ENCODE results near the gene MAD2L1BP.
A peak's percentile ranks its signal among the peaks of the same experiment; 100 is the strongest.

The MAD2L1BP gene

DNA sequence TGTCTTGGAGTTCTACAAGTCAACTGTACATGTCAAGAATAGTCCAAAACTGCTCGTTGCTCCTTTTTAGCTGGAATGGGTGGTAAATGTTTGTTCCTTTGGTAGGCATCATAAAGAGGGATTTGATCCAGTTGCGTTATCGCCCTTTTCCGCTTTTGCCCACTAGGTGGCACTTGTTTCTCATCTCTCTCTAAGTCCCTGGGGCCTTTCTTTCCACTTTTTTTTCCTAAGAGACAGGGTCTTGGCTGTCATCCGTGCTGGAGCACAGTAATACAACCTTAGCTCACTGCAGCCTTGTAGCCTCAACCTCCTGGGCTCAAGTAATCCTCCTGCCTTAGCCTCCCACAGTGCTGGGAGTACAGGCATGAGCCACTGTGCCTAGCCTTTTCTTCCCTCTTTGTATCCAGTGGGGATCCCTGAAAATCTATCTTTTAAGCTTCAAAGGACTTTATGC is 27.3 kb upstream of the MAD2L1BP start:
- peak; percentile 83 for DNase-seq (ENCODE audit: low read depth)
- TF ChIP-seq CTCF (conservative IDR thresholded peaks at IDR 0.05; ENCODE audit: low read length), result peak; percentile 94
- no peak overlapping the region for H3K4me3 ChIP-seq (ENCODE audit: low read length)

GRCh38 chr6:43608807-43609206 is 26.8 kb upstream of the MAD2L1BP start:
- no peak for DNase-seq (ENCODE audit: low read depth)
- no peak for TF ChIP-seq CTCF (conservative IDR thresholded peaks at IDR 0.05; ENCODE audit: low read length)
- H3K4me3 ChIP-seq (ENCODE audit: low read length), result no peak overlapping the region

DNA sequence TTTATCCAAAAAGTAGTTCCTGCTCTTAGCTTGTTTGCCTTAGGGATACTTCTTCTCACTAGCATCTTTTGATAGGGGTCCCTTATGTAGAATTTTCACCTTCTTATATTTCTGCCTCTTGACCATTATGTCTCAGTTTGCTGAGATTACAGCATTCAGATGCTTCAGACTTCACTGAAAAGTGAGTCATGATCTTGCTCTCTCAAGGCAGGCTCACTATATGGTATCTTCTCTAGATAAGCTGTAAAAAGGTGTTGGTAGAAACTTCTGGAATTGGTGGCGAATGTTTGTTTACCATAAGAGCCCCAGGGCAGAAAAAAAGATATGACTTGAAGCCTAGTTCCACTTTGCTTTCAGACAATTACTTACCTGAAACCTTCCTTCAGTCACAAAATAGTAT is 26.2 kb upstream of the MAD2L1BP start:
- TF ChIP-seq CTCF (conservative IDR thresholded peaks at IDR 0.05; ENCODE audit: low read length), result no peak
- no peak for DNase-seq (ENCODE audit: low read depth)
- no peak overlapping the region for H3K4me3 ChIP-seq (ENCODE audit: low read length)

DNA sequence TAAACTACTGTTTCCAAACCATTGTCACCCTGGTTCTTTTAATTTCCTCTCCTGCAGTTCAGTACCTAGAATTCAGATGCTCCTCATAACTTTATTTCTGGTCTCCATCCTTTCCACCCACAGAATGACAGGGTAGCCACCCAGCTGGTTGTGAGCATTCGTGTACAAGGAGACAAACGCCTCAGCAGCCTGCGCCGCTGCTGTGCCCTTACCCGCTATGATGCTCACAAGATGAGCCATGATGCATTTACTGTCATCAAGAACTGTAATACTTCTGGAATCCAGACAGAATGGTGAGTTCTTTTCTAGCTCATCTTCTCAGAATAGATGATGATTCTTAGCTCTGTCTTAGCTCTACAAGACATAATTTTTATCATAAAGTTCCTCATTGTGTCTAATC is 25.2 kb upstream of the MAD2L1BP start:
- no peak for DNase-seq (ENCODE audit: low read depth)
- TF ChIP-seq CTCF (conservative IDR thresholded peaks at IDR 0.05; ENCODE audit: low read length), result no peak
- no peak overlapping the region for H3K4me3 ChIP-seq (ENCODE audit: low read length)

DNA sequence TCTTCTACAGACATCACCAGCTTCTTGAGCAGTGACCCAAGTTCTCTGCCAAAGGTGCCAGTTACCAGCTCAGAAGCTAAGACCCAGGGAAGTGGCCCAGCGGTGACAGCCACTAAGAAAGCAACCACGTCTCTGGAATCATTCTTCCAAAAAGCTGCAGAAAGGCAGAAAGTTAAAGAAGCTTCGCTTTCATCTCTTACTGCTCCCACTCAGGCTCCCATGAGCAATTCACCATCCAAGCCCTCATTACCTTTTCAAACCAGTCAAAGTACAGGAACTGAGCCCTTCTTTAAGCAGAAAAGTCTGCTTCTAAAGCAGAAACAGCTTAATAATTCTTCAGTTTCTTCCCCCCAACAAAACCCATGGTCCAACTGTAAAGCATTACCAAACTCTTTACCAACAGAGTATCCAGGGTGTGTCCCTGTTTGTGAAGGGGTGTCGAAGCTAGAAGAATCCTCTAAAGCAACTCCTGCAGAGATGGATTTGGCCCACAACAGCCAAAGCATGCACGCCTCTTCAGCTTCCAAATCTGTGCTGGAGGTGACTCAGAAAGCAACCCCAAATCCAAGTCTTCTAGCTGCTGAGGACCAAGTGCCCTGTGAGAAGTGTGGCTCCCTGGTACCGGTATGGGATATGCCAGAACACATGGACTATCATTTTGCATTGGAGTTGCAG is 21.8 kb upstream of the MAD2L1BP start:
- no peak for TF ChIP-seq CTCF (conservative IDR thresholded peaks at IDR 0.05; ENCODE audit: low read length)
- no peak for DNase-seq (ENCODE audit: low read depth)
- no peak overlapping the region for H3K4me3 ChIP-seq (ENCODE audit: low read length)

DNA sequence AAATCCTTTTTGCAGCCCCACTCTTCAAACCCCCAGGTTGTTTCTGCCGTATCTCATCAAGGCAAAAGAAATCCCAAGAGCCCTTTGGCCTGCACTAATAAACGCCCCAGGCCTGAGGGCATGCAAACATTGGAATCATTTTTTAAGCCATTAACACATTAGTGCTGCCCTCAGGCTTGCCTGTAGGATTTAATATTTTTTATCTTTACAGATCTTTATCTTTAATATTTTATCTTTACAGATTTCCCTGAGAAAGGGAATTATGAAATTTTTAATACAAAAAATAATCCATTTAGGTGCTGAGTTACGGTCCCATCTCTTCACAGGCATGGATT is 21.3 kb upstream of the MAD2L1BP start:
- DNase-seq (ENCODE audit: low read depth), result no peak

More for the DNA sequence above, 21.3 kb upstream of the MAD2L1BP start:
- TF ChIP-seq CTCF (conservative IDR thresholded peaks at IDR 0.05; ENCODE audit: low read length), result no peak
- no peak overlapping the region for H3K4me3 ChIP-seq (ENCODE audit: low read length)
